ENCODE measurements around the gene ATG4B. TPM values are rescaled to one million over a fixed set of nuclear protein-coding genes. Genes with fewer than 3 reads are reported as not detected.
A peak's percentile ranks its signal among the peaks of the same experiment; 100 is the strongest.

ATG4B gene
- total and polyA plus RNA-seq, 2 experiments from 2014 or later, result 65.3 to 85.5 TPM

DNA sequence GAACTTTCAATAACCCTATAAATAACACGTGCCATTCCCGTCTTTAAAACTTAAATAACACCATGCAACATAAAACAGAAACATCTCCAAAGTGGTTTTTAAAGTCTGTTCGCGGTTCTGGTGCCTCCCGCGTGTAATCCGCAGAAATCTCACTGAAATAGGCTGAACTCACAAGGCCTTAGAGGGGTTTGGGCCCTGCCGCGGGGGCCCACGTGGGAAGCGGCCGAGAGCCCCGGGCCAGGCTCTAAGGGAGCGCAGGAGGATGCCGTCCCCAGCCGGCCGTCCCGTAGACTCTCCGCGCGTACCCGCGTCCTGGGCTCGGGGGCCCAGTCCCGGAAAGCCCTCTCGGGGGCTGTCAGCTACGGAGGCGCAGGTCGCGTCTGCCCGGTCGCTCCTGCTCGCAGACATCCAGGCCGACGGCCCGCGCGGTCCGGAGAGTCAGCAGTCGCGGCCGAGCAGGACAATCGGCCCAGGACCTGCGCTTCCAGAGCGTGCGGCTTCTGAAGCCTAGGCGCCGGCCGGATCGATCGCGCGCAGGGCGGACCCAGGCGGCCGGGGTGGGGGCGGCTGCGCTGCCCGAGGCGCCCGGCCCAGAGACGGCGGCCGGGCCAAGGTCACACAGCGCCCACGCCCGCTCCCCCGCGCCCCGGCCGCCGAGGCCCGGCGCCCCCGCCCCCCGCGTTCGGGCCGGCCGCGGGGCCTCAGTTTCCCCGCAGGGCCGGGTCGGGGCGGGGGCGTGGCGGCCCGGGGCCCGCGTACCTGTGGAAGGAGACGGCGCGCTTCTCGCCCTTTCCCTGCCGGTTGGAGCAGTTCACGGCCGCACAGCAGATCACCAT lies 1.1 kb upstream of the ATG4B start:
- DNase-seq, result peak; percentile 79
- peaks cover 10% of the 10 kb centered on the region for H3K36me3 ChIP-seq (ENCODE audit: low read depth)
- H3K4me2 ChIP-seq (ENCODE audit: unreplicated experiment), result peak overlapping the region; percentile 81
- H3K4me1 ChIP-seq (ENCODE audit: insufficient read depth), result peaks cover 17% of the 10 kb centered on the region
- in situ Hi-C loops (cut with MboI), result no loop called here
- TF ChIP-seq EZH2 (IDR thresholded peaks at IDR 0.05; ENCODE audit: insufficient read depth, poor library complexity, severe bottlenecking), result no peak
- TF ChIP-seq EZH2phosphoT487 (IDR thresholded peaks at IDR 0.05; ENCODE audit: insufficient read depth, low read depth), result no peak
- no peaks in the 10 kb centered on the region for H3K9me2 ChIP-seq (ENCODE audit: insufficient read depth)
- H3K9ac ChIP-seq, result peak overlapping the region; percentile 90
- H3K79me2 ChIP-seq (ENCODE audit: insufficient read depth), result peaks cover 89% of the 10 kb centered on the region
- WGBS, 2 experiments (ENCODE audit: low coverage in 1 of 2, low lambda C conversion rate in 2 of 2, missing lambda C conversion rate in 2 of 2), result 0 to 1% methylated on average over 30 to 69 of the region's 97 CpGs
- peaks cover 9% of the 10 kb centered on the region; the same call in 1 of the 2 replicates for H3F3A ChIP-seq (ENCODE audit: insufficient read depth)
- H2AFZ ChIP-seq, result peak overlapping the region; percentile 67
- peaks cover 8% of the 10 kb centered on the region; the same call in 1 of the 2 replicates for H4K20me1 ChIP-seq (ENCODE audit: insufficient read depth)
- H3K4me3 ChIP-seq, result peak overlapping the region; percentile 81
- H3K9me3 ChIP-seq (ENCODE audit: low read depth), result no peaks in the 10 kb centered on the region
- peak overlapping the region; percentile 88 for H3K27ac ChIP-seq
- no peaks in the 10 kb centered on the region for H3K27me3 ChIP-seq (replicated peaks; ENCODE audit: insufficient read depth)

DNA sequence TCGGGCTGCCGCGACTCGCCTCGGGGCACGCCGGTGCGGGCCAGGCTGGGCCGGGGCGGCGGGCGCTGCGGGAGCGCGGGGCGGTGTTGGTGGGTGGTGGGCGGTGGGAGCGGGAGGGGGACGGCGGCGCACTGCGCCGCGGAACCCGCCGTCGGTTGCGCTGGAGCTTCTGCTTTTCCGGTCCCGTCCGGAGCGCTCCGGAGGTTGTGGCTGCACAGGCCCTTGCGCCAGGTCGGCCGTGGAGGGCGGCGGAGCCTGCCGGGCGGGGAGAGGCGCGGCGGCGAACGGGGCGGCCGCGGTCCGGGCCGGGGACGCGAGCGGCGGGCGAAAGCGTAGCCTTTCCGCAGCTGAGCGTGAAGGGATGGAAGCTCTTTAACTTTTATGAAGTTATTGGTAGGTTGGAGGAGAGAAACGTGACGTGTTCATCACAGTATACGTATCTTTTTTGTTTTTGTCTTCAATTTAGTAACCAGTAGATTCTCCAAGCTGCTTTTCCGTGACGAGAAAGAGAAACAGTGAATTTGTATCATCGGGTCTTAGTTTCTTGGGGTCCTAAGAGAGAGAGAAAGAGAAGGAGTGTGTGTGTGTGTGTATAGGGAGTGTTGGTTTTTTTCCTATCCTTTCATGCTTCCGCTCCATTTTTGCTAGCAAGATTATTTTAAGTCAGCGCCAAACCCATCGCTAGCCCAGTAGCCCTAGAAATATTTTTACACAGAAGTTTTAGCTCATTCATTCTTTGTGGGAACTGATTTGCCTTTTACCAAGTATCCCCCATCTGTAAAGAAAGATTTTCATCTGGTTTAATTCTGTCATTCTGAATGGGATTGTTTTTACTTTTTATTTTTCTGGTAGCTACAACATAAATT lies 535 bp downstream of the ATG4B start:
- Histone ChIP-seq H3K9me2 (ENCODE audit: insufficient read depth) (no peaks in the 10 kb centered on the region), H4K20me1 (ENCODE audit: insufficient read depth) (peaks cover 4% of the 10 kb centered on the region; the same call in 1 of the 2 replicates), H3K9ac (peak overlapping the region; percentile 90), H3K36me3 (ENCODE audit: low read depth) (peaks cover 6% of the 10 kb centered on the region; the same call in 1 of the 2 replicates), H3K4me3 (peak overlapping the region; percentile 81), H3K4me2 (ENCODE audit: unreplicated experiment) (peak overlapping the region; percentile 95), H3K4me1 (ENCODE audit: insufficient read depth) (peaks cover 17% of the 10 kb centered on the region), H3K27me3 (replicated peaks; ENCODE audit: insufficient read depth) (no peaks in the 10 kb centered on the region), H3K9me3 (ENCODE audit: low read depth) (no peaks in the 10 kb centered on the region), H3F3A (ENCODE audit: insufficient read depth) (peaks cover 9% of the 10 kb centered on the region; the same call in 1 of the 2 replicates), H3K79me2 (ENCODE audit: insufficient read depth) (peaks cover 89% of the 10 kb centered on the region), H2AFZ (peak overlapping the region; percentile 75), H3K27ac (peak overlapping the region; percentile 88)
- peak; percentile 75 for DNase-seq
- in situ Hi-C loops (cut with MboI), result no loop called here
- WGBS, 2 experiments (ENCODE audit: low coverage in 1 of 2, low lambda C conversion rate in 2 of 2, missing lambda C conversion rate in 2 of 2), result 1 to 4% methylated on average over 33 to 56 of the region's 67 CpGs
- TF ChIP-seq EZH2 (IDR thresholded peaks at IDR 0.05; ENCODE audit: insufficient read depth, poor library complexity, severe bottlenecking), result no peak
- TF ChIP-seq EZH2phosphoT487 (IDR thresholded peaks at IDR 0.05; ENCODE audit: insufficient read depth, low read depth), result no peak

DNA sequence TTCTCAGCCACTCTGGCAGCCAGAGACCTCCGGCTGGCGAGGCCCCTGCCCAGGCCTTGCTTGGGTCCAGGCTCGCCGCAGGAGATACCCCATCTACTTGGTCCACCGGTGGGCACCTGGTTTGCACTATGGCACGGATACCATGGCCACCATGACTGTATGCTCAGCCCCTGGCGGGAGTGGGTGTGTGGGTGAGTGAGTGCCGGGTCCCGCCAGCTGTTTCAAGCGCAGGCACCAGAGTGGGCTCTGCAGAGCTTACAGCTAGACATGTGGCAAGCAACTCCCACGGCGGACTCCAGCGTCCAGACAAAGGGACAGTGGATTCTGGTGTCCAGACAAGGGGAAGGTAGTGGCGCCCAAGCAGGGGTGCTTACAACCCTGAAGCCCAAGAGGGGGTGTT lies 1.4 kb downstream of the ATG4B start:
- no peak overlapping the region for H2AFZ ChIP-seq
- H3K4me3 ChIP-seq, result peak overlapping the region; percentile 81
- H3K4me2 ChIP-seq (ENCODE audit: unreplicated experiment), result peak overlapping the region; percentile 95
- H3K79me2 ChIP-seq (ENCODE audit: insufficient read depth), result peaks cover 89% of the 10 kb centered on the region
- in situ Hi-C loops (cut with MboI), result no loop called here
- H3K27me3 ChIP-seq (replicated peaks; ENCODE audit: insufficient read depth), result no peaks in the 10 kb centered on the region
- no peaks in the 10 kb centered on the region for H3K9me2 ChIP-seq (ENCODE audit: insufficient read depth)
- peaks cover 17% of the 10 kb centered on the region for H3K4me1 ChIP-seq (ENCODE audit: insufficient read depth)
- H3F3A ChIP-seq (ENCODE audit: insufficient read depth), result peaks cover 9% of the 10 kb centered on the region; the same call in 1 of the 2 replicates
- peak overlapping the region; percentile 90 for H3K9ac ChIP-seq
- TF ChIP-seq EZH2 (IDR thresholded peaks at IDR 0.05; ENCODE audit: insufficient read depth, poor library complexity, severe bottlenecking) (no peak), EZH2phosphoT487 (IDR thresholded peaks at IDR 0.05; ENCODE audit: insufficient read depth, low read depth) (no peak)
- peaks cover 4% of the 10 kb centered on the region; the same call in 1 of the 2 replicates for H4K20me1 ChIP-seq (ENCODE audit: insufficient read depth)
- DNase-seq, result no peak
- H3K36me3 ChIP-seq (ENCODE audit: low read depth), result no peaks in the 10 kb centered on the region
- H3K9me3 ChIP-seq (ENCODE audit: low read depth), result no peaks in the 10 kb centered on the region
- 88 to 92% methylated on average over 13 to 14 of the region's 14 CpGs for WGBS, 2 experiments (ENCODE audit: low coverage in 1 of 2, low lambda C conversion rate in 2 of 2, missing lambda C conversion rate in 2 of 2)
- no peak overlapping the region for H3K27ac ChIP-seq

DNA sequence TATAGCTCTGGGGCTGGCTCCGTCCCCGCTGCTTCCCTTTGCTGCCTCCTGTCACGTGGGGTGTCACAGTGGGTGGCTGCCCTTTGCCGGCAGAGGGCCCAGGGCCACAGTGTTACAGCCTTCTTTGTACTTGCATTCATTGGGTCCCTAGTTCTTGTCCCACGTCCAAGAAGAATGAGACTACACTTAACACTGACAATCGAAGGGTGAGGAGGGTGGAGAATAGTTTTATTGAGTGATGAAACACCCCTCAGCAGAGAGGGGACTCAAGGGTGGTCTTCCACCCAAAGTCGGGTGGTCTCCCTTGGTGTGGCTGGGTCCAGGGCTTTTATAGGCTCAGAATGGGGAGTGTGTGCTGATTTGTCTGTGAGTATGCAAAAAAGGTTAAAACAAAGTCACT lies 1.9 kb downstream of the ATG4B start:
- Histone ChIP-seq H3K4me3 (no peak overlapping the region), H3K27me3 (replicated peaks; ENCODE audit: insufficient read depth) (no peaks in the 10 kb centered on the region), H2AFZ (no peak overlapping the region), H3K4me2 (ENCODE audit: unreplicated experiment) (peak overlapping the region; percentile 95), H3K9ac (no peak overlapping the region), H3K27ac (no peak overlapping the region), H3K79me2 (ENCODE audit: insufficient read depth) (peaks cover 89% of the 10 kb centered on the region), H3K9me2 (ENCODE audit: insufficient read depth) (no peaks in the 10 kb centered on the region), H3K36me3 (ENCODE audit: low read depth) (no peaks in the 10 kb centered on the region), H3K9me3 (ENCODE audit: low read depth) (no peaks in the 10 kb centered on the region), H3F3A (ENCODE audit: insufficient read depth) (peaks cover 9% of the 10 kb centered on the region; the same call in 1 of the 2 replicates), H3K4me1 (ENCODE audit: insufficient read depth) (peaks cover 17% of the 10 kb centered on the region), H4K20me1 (ENCODE audit: insufficient read depth) (peaks cover 4% of the 10 kb centered on the region; the same call in 1 of the 2 replicates)
- DNase-seq, result no peak
- WGBS, 2 experiments (ENCODE audit: low coverage in 1 of 2, low lambda C conversion rate in 2 of 2, missing lambda C conversion rate in 2 of 2), result 88 to 92% methylated on average over 7 of the region's 7 CpGs
- no peak for TF ChIP-seq EZH2phosphoT487 (IDR thresholded peaks at IDR 0.05; ENCODE audit: insufficient read depth, low read depth)
- no peak for TF ChIP-seq EZH2 (IDR thresholded peaks at IDR 0.05; ENCODE audit: insufficient read depth, poor library complexity, severe bottlenecking)
- in situ Hi-C loops (cut with MboI), result no loop called here
